Uterus (tissue), 2 donors: ENCODE data around the gene XPO5.

Experiments used
- POLR2A ChIP-seq, 2 donors: fragments of 450-650 bp; IDR thresholded peaks; one replicate each; pipeline ENCODE4 v1.6.1; 2016; ENCODE audit warnings: antibody characterized with exemption in 2 of 2, mild to moderate bottlenecking in 1 of 2, moderate library complexity in 1 of 2
- TF ChIP-seq, protein P1 (sequence below), 4 experiments: fragments of 200-600 bp in 2 of 4; fragments of 450-650 bp in 2 of 4; sonication (generic) in 2 of 4; IDR thresholded peaks; one replicate each; pipeline ENCODE4 v1.5.1; 2016 to 2019; ENCODE audit warnings: antibody characterized with exemption in 4 of 4, mild to moderate bottlenecking in 2 of 4, moderate library complexity in 1 of 4

DNA sequence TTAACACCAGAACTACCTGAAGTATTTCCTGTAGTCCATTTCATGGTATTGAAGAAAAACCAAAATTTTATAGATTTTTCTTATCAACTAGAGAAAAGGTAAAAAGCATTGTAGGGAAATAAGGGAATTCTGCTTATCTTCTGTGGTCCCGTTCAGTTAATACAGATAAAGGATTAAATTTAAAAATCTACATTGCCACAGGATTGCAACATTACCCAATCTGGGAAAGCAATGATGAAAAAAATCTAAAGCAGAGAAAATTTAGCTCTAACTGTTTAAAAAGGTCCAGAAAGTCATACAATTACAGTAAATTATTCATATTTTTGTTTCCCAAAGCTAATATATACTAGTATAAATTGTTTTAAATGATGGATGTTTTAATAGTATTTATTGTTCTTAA, 18.1 kb upstream of the XPO5 start:
- TF ChIP-seq, protein P1, sequence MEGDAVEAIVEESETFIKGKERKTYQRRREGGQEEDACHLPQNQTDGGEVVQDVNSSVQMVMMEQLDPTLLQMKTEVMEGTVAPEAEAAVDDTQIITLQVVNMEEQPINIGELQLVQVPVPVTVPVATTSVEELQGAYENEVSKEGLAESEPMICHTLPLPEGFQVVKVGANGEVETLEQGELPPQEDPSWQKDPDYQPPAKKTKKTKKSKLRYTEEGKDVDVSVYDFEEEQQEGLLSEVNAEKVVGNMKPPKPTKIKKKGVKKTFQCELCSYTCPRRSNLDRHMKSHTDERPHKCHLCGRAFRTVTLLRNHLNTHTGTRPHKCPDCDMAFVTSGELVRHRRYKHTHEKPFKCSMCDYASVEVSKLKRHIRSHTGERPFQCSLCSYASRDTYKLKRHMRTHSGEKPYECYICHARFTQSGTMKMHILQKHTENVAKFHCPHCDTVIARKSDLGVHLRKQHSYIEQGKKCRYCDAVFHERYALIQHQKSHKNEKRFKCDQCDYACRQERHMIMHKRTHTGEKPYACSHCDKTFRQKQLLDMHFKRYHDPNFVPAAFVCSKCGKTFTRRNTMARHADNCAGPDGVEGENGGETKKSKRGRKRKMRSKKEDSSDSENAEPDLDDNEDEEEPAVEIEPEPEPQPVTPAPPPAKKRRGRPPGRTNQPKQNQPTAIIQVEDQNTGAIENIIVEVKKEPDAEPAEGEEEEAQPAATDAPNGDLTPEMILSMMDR (IDR thresholded peaks at IDR 0.05), result no peak
- no peak for TF ChIP-seq POLR2A (IDR thresholded peaks at IDR 0.05)
